Measurements from ENCODE around the gene NUP210L.

DNA sequence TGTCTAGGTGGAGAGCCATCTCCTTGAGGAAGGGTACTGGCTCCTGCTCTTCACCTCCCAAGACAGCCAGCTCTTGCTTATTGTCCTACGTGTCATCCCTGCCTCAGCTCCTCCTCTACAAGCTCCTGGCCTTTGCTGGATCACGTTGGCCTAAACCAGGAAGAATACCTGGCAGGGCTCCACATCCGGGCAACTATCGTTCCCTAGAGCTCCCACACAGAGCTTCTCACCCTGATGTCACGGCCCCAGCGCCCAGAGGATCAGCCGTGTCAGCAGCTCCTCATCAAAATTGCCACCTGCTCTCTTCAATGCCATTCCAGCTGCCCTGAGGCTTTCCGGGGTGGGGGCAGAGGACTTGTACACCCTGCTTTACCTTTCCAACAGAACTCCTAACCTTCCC, 38.9 kb upstream of the NUP210L start:
- TF ChIP-seq, protein P1, sequence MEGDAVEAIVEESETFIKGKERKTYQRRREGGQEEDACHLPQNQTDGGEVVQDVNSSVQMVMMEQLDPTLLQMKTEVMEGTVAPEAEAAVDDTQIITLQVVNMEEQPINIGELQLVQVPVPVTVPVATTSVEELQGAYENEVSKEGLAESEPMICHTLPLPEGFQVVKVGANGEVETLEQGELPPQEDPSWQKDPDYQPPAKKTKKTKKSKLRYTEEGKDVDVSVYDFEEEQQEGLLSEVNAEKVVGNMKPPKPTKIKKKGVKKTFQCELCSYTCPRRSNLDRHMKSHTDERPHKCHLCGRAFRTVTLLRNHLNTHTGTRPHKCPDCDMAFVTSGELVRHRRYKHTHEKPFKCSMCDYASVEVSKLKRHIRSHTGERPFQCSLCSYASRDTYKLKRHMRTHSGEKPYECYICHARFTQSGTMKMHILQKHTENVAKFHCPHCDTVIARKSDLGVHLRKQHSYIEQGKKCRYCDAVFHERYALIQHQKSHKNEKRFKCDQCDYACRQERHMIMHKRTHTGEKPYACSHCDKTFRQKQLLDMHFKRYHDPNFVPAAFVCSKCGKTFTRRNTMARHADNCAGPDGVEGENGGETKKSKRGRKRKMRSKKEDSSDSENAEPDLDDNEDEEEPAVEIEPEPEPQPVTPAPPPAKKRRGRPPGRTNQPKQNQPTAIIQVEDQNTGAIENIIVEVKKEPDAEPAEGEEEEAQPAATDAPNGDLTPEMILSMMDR (IDR thresholded peaks at IDR 0.05): no peak
- no peak for TF ChIP-seq POLR2A (IDR thresholded peaks at IDR 0.05)

Measured in tibial nerve (tissue), 3 donors.